ENCODE results near the gene KRTDAP.

The KRTDAP gene

DNA sequence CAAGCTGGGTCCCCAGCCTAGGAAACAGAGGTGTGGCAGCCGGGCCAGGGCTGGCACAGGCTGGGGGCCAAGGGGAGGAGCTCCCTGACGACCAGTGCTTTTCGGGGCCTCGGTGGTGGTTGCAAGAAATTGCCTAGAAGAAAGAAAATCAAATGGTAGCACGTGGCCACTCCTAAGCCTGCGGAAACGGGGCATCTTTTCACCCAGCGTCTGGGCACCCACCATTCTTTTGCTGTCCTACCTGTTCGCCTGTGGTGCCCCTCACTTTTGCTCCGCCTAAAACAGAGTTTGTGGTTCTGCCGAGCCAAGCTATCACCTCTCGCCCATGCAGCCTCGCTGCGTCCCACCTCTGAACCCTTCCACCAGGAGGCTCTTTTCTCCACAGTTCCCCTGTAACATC is 7.1 kb upstream of the KRTDAP start:
- no peaks in the 10 kb centered on the region for H3K36me3 ChIP-seq (ENCODE audit: insufficient read depth)

DNA sequence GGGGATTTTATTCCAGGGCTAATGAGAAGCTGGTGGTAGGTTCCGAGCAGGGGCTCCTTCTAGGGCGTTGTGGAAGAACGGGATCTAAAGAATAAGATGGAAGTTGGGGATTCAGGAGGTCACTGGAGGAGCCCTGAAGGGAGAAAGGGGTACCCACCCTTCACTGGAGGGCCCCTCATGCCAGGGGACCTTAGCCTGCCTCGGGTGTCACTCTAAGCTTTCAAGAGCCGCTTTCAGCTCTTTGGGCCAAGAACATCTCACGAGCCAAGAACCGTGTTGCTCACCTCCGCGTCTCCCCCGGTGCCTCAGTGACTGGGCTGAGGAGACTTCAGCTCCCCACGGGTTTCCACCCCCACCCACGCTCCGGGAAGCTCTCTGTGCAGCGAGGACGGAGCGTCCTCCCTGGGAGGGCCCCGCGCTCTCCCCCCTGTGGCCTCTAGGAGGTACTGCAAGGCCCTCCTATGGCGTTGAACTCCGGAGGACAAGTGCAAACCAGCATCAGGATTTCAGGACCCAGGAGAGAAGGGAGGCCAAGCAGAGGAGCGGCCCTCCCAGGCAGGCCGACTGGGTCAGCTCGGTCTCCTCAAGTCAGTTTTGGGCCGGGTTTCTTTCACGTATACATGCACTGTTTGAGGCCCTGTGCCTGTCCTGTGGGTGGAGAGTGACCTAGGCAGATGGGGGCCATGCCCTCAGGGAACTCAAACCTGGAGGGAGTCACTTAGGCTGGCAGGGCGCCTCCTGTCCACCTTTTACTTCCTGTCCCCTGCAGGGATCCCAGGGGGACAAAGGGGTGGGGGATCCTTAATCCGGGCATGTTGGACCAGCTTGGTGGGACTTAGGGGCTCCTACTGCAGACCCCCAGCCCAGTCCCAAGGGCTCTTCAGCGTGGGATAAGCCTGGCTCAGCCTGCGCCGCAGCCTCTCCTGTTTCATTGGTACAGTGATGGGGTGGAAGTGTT is 5.1 kb upstream of the KRTDAP start:
- H3K36me3 ChIP-seq (ENCODE audit: insufficient read depth), result no peaks in the 10 kb centered on the region
- no peak overlapping the region for H3K4me2 ChIP-seq
- H3K4me1 ChIP-seq (ENCODE audit: low read depth, poor library complexity, severe bottlenecking), result no peaks in the 10 kb centered on the region
- H3K4me3 ChIP-seq (IDR thresholded peaks at IDR 0.05; ENCODE audit: insufficient read depth, low read depth, low read length), result no peak overlapping the region
- TF ChIP-seq, protein P1, sequence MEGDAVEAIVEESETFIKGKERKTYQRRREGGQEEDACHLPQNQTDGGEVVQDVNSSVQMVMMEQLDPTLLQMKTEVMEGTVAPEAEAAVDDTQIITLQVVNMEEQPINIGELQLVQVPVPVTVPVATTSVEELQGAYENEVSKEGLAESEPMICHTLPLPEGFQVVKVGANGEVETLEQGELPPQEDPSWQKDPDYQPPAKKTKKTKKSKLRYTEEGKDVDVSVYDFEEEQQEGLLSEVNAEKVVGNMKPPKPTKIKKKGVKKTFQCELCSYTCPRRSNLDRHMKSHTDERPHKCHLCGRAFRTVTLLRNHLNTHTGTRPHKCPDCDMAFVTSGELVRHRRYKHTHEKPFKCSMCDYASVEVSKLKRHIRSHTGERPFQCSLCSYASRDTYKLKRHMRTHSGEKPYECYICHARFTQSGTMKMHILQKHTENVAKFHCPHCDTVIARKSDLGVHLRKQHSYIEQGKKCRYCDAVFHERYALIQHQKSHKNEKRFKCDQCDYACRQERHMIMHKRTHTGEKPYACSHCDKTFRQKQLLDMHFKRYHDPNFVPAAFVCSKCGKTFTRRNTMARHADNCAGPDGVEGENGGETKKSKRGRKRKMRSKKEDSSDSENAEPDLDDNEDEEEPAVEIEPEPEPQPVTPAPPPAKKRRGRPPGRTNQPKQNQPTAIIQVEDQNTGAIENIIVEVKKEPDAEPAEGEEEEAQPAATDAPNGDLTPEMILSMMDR (conservative IDR thresholded peaks at IDR 0.05; ENCODE audit: low read depth, low read length), result peak; percentile 81
- no peaks in the 10 kb centered on the region for H3K79me2 ChIP-seq (ENCODE audit: insufficient read depth, low read depth)
- peak overlapping the region; percentile 39; the same call in 1 of the 2 replicates for H2AFZ ChIP-seq (ENCODE audit: low read depth)
- H3K27ac ChIP-seq, result no peak overlapping the region
- no peaks in the 10 kb centered on the region for H4K20me1 ChIP-seq (ENCODE audit: insufficient read depth)
- H3K27me3 ChIP-seq (ENCODE audit: insufficient read depth, low read depth), result peaks cover 67% of the 10 kb centered on the region
- no peak overlapping the region for H3K9ac ChIP-seq

More for the DNA sequence above, 7.1 kb upstream of the KRTDAP start:
- no peak overlapping the region for H3K4me2 ChIP-seq
- H3K27me3 ChIP-seq (ENCODE audit: insufficient read depth, low read depth), result peaks cover 67% of the 10 kb centered on the region
- no peak overlapping the region for H2AFZ ChIP-seq (ENCODE audit: low read depth)
- H4K20me1 ChIP-seq (ENCODE audit: insufficient read depth), result no peaks in the 10 kb centered on the region
- H3K9ac ChIP-seq, result no peak overlapping the region
- no peak overlapping the region for H3K4me3 ChIP-seq (IDR thresholded peaks at IDR 0.05; ENCODE audit: insufficient read depth, low read depth, low read length)
- H3K27ac ChIP-seq, result no peak overlapping the region
- H3K4me1 ChIP-seq (ENCODE audit: low read depth, poor library complexity, severe bottlenecking), result no peaks in the 10 kb centered on the region
- TF ChIP-seq, protein P1 (conservative IDR thresholded peaks at IDR 0.05; ENCODE audit: low read depth, low read length), result no peak
- H3K79me2 ChIP-seq (ENCODE audit: insufficient read depth, low read depth), result no peaks in the 10 kb centered on the region

DNA sequence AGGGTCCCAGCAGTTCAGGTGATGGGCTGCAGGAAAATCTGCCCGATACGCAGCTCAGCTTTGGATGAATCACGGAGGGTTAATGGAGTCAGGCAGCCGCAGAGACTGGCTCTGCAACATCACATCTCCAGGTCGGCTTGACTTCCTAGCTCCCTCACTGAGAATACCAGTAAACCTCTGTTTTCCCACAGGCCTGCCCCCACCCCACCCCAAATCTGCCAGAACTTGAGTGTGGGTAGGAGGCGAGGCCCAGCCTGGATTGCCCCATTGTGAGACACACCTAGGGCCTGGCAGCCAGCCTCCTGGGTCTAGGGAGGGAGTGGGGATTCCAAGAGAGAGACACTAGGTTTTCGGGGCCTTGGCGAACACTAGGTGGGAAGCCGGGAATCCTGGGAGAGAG is 3.7 kb upstream of the KRTDAP start:
- H3K27me3 ChIP-seq (ENCODE audit: insufficient read depth, low read depth), result peaks cover 61% of the 10 kb centered on the region
- H3K27ac ChIP-seq, result no peak overlapping the region
- no peak overlapping the region for H3K4me2 ChIP-seq
- no peaks in the 10 kb centered on the region for H3K36me3 ChIP-seq (ENCODE audit: insufficient read depth)
- H3K4me1 ChIP-seq (ENCODE audit: low read depth, poor library complexity, severe bottlenecking), result no peaks in the 10 kb centered on the region
- no peak overlapping the region for H3K4me3 ChIP-seq (IDR thresholded peaks at IDR 0.05; ENCODE audit: insufficient read depth, low read depth, low read length)
- no peak overlapping the region for H2AFZ ChIP-seq (ENCODE audit: low read depth)
- TF ChIP-seq, protein P1 (conservative IDR thresholded peaks at IDR 0.05; ENCODE audit: low read depth, low read length), result no peak
- no peaks in the 10 kb centered on the region for H4K20me1 ChIP-seq (ENCODE audit: insufficient read depth)
- H3K79me2 ChIP-seq (ENCODE audit: insufficient read depth, low read depth), result no peaks in the 10 kb centered on the region
- H3K9ac ChIP-seq, result no peak overlapping the region

DNA sequence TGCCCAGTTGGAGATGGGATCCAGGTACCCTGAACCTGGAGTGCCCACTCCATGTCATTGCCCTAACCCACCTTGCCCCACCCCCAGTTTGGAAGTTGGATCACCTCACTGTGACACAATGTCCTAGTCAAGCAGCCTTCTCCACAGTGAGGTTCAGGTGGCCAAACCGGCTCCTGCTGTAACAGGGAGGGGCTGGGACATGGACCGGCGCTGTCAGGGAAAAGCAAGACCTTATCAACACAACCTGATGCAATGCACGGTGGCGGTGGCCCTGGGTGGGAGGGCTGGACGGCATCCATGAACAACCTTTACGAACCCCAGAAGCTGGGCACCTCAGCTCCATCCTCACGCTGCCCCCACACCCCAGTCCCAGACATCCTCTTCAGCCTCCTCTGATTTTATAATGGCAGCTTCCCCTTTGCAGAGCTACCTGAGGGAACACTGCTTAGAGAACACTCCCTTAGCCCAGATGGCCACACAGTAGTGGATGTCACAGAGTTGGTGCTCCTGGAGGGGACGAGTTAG is 1.6 kb upstream of the KRTDAP start:
- TF ChIP-seq, protein P1 (conservative IDR thresholded peaks at IDR 0.05; ENCODE audit: low read depth, low read length), result no peak
- no peak overlapping the region for H2AFZ ChIP-seq (ENCODE audit: low read depth)
- H3K9ac ChIP-seq, result no peak overlapping the region
- H3K4me2 ChIP-seq, result no peak overlapping the region
- H3K79me2 ChIP-seq (ENCODE audit: insufficient read depth, low read depth), result no peaks in the 10 kb centered on the region
- H3K27ac ChIP-seq, result no peak overlapping the region
- no peaks in the 10 kb centered on the region for H4K20me1 ChIP-seq (ENCODE audit: insufficient read depth)
- H3K4me1 ChIP-seq (ENCODE audit: low read depth, poor library complexity, severe bottlenecking), result no peaks in the 10 kb centered on the region
- no peak overlapping the region for H3K4me3 ChIP-seq (IDR thresholded peaks at IDR 0.05; ENCODE audit: insufficient read depth, low read depth, low read length)
- peaks cover 60% of the 10 kb centered on the region for H3K27me3 ChIP-seq (ENCODE audit: insufficient read depth, low read depth)
- no peaks in the 10 kb centered on the region for H3K36me3 ChIP-seq (ENCODE audit: insufficient read depth)
